Neuron (in vitro differentiated cells): ENCODE measurements around the gene CORO2B.

Experiments used
- H2AFZ ChIP-seq: one replicate; pipeline ENCODE4 v1.6.1; 2013; ENCODE audit warnings: low read depth, mild to moderate bottlenecking, inconsistent platforms, low read length, moderate library complexity
- H3K27me3 ChIP-seq: one replicate; pipeline ENCODE4 v1.6.1; 2013; ENCODE audit warnings: low read length; ENCODE audit not compliant: insufficient read depth
- H3K36me3 ChIP-seq: one replicate; pipeline ENCODE4 v1.6.1; 2013; ENCODE audit warnings: low read length; ENCODE audit not compliant: insufficient read depth
- H3K4me1 ChIP-seq: one replicate; pipeline ENCODE4 v1.6.1; 2013; ENCODE audit warnings: low read length; ENCODE audit not compliant: insufficient read depth
- H3K4me3 ChIP-seq: 2 replicates; pipeline ENCODE4 v1.5.1; 2013; ENCODE audit warnings: mild to moderate bottlenecking, low read length, moderate library complexity
- H3K9me3 ChIP-seq: one replicate; pipeline ENCODE4 v1.6.1; 2013; ENCODE audit warnings: low read length

The CORO2B gene

DNA sequence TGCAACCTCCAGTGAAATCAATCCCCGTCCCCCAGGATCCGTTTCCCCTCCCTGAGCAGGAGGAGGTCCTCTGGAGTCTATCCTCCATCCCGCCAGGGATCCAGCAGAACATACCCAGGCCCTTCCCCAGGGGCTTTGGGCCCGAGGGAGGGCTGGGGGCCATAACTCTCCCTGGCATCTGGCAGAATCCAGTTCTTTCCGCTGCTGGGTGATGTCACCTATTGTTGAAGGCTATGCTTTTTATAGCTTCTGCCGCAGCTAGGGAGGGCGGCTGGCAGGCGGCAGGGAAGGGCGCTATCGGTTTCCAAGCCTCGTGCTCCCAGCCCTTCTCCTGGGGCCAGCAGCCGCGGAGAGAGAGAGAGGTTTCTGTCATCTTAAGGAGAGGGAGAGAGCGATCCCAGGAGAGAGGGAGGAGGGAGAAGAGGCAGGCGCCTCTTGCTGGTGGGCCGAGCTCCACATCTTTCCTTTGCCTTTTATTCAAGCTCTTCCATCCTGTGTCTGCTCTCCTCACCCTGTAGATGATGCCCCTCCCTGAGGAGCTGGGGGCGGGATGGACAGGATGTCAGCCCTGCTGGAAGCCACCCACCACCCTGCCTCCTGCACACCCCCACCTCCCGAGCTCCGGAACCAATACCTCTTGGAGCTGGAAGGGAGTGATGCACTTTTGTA lies 121.8 kb downstream of the CORO2B start:
- H3K4me3 ChIP-seq, result no peak overlapping the region
- peaks cover 9% of the 10 kb centered on the region for H3K4me1 ChIP-seq
- peak overlapping the region; percentile 26 for H2AFZ ChIP-seq
- no peaks in the 10 kb centered on the region for H3K36me3 ChIP-seq
- H3K9me3 ChIP-seq, result no peaks in the 10 kb centered on the region
- H3K27me3 ChIP-seq, result no peaks in the 10 kb centered on the region

DNA sequence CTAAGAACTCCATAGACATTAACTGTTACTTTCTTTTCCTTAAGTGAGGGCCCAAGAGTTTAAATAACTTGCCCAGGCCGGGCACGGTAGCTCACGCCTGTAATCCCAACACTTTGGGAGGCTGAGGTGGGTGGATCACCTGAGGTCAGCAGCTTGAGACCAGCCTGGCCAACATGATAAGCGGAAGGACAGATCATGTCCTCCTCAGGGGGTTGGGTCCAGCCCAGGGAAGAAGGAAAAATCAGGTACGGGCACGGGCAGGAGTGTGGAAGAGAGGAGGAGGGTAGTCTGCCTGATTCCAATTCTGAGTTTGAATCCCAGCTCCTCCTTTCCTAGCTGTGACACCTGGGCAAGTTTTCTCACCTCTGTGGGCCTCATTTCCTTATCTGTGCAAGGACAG lies 123.1 kb downstream of the CORO2B start:
- no peaks in the 10 kb centered on the region for H3K36me3 ChIP-seq
- no peaks in the 10 kb centered on the region for H3K27me3 ChIP-seq
- no peak overlapping the region for H3K4me3 ChIP-seq
- no peaks in the 10 kb centered on the region for H3K9me3 ChIP-seq
- H2AFZ ChIP-seq, result no peak overlapping the region
- H3K4me1 ChIP-seq, result peaks cover 9% of the 10 kb centered on the region

DNA sequence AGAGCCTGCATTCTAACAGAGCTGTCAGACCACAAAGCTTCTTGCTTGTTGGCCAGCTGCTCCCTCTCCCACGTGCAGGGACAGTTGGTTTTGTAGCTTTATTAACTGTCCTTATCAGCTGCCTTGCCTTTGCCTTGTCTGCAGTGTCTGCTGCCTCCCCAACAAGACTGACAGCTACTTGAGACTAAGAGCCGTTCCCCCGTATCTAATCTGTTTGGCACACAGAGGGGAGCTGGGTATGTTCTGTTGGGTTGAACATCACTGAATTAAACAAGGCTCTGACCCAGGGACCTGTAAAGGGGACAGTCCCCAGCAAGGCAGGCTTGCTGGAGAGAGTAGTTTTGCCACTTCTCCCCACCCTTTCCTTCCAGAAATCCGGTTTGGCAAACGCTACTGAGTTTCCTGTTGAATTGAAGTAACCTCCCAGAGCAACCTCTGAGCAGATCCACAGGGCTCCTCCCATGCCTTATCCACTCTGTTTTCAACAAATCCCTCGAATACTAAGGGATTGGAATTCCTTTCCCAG lies 125.8 kb downstream of the CORO2B start:
- H3K4me3 ChIP-seq, result no peak overlapping the region
- no peaks in the 10 kb centered on the region for H3K27me3 ChIP-seq
- H3K9me3 ChIP-seq, result no peaks in the 10 kb centered on the region
- H2AFZ ChIP-seq, result no peak overlapping the region
- peaks cover 9% of the 10 kb centered on the region for H3K4me1 ChIP-seq
- H3K36me3 ChIP-seq, result no peaks in the 10 kb centered on the region

DNA sequence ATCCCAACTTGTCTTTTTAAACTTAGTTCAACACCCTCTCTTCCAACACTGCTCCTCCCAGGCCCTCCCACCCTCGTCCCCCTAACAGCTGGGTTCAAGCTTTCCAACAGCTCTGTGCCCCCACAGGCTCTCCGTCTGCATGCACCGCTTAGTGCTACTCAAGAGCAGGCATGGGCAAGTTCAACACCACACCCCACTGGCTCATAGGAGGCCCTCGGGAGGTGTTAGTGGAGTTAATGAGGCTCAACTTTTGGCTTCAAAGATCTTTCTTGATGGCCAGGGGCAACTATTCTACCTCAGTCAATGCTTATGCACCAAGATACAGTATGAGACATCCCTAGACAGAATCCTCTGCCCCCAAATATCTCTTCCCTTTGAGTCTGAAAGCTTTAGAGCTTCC lies 127.5 kb downstream of the CORO2B start:
- no peaks in the 10 kb centered on the region for H3K9me3 ChIP-seq
- H3K27me3 ChIP-seq, result no peaks in the 10 kb centered on the region
- H2AFZ ChIP-seq, result no peak overlapping the region
- no peaks in the 10 kb centered on the region for H3K4me1 ChIP-seq
- H3K4me3 ChIP-seq, result no peak overlapping the region
- no peaks in the 10 kb centered on the region for H3K36me3 ChIP-seq

DNA sequence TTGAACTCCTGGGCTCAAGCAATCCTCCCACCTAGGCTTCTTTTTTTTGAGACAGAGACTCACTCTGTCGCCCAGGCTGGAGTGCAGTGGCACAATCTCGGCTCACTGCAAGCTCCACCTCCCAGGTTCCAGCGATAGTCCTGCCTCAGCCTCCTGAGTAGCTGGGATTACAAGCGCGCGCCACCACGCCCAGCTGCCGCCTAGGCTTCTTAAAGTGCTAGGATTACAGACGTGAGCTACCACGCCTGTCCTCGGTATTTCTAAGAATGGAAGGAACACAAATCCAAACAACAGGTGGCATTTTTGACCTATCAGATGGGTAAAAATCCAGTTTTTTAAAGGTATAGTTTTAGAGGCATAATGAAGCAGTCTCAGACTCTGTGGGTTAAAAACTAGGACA lies 128.1 kb downstream of the CORO2B start:
- H3K36me3 ChIP-seq, result peaks cover under 1% of the 10 kb centered on the region
- H2AFZ ChIP-seq, result no peak overlapping the region
- no peaks in the 10 kb centered on the region for H3K4me1 ChIP-seq
- H3K27me3 ChIP-seq, result no peaks in the 10 kb centered on the region
- no peaks in the 10 kb centered on the region for H3K9me3 ChIP-seq
- no peak overlapping the region for H3K4me3 ChIP-seq

DNA sequence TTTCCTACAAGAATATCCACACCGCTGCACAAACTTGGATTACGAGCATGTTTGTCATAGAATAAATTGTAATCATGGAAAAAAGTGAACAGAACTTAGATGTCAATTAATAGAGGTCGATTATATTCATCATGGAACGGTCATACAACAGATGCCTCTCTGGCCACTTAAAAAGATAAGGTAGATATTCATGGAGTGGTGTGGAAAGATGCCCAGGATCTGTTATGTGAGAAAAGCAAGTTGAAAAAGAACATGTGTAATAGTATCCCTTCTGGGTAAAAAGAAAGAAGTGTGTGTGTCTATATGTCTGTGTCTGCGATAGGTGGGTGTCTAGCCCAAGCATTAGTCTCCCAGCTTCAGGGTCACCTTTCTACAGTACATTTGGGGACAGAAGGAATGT lies 128.6 kb downstream of the CORO2B start:
- Histone ChIP-seq H3K4me3 (no peak overlapping the region), H2AFZ (no peak overlapping the region), H3K36me3 (peaks cover 5% of the 10 kb centered on the region), H3K27me3 (no peaks in the 10 kb centered on the region), H3K9me3 (no peaks in the 10 kb centered on the region), H3K4me1 (no peaks in the 10 kb centered on the region)

DNA sequence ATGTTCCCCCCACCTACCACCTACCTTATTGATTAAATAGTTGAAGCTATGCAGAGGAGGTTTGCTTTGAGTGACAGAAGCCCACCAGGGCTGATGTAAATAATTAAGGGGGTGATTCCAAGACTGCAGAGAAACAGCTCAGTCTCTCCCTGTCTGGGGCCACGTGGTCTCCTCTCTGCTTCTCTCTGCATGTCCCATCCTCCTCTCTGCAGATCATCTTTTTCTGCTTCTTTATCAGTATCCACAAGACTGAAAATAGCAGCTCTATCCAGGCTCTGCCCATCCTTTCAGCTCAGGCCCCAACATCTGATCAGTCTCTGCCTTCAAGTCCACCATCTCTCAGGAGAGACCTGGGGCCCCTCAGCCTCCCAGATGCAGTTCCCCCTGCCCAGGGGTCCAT lies 131.1 kb downstream of the CORO2B start:
- Histone ChIP-seq H3K4me1 (no peaks in the 10 kb centered on the region), H3K9me3 (no peaks in the 10 kb centered on the region), H3K27me3 (no peaks in the 10 kb centered on the region), H2AFZ (no peak overlapping the region), H3K36me3 (peaks cover 15% of the 10 kb centered on the region), H3K4me3 (no peak overlapping the region)

DNA sequence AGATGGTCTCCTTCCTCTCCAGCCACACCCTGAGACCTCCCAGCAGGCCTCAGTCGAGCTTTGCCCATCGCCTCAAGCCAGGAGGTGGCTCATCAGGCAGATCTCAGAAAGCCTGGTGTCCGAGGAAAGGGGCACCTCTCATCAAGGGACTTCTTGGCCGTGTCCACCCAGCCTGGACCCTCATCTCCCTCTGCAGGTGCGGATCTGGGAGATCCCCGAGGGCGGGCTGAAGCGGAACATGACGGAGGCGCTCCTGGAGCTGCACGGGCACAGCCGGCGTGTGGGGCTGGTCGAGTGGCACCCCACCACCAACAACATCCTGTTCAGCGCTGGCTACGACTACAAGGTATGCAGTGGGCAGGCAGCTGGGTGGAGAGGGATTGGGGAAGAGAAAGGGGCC lies 131.7 kb downstream of the CORO2B start:
- Histone ChIP-seq H3K9me3 (peaks cover 2% of the 10 kb centered on the region), H3K4me1 (no peaks in the 10 kb centered on the region), H3K36me3 (peaks cover 15% of the 10 kb centered on the region), H3K27me3 (no peaks in the 10 kb centered on the region), H3K4me3 (no peak overlapping the region), H2AFZ (no peak overlapping the region)

DNA sequence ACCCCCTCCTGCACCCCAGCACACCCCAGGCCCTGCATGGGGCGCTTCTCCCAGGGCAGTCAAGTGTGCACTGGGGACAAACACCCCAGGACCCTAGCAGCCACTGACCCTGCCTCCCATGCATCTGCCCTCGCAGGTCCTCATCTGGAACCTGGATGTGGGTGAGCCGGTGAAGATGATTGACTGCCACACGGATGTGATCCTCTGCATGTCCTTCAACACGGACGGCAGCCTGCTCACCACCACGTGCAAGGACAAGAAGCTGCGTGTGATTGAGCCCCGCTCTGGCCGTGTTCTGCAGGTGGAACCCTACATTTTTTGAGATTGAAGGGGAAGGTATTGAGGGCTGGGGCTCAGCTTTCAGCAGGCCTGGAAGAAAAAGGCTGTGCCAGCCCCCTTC lies 132.6 kb downstream of the CORO2B start:
- Histone ChIP-seq H3K9me3 (peaks cover 2% of the 10 kb centered on the region), H3K4me1 (no peaks in the 10 kb centered on the region), H3K4me3 (no peak overlapping the region), H2AFZ (no peak overlapping the region), H3K27me3 (no peaks in the 10 kb centered on the region), H3K36me3 (peaks cover 18% of the 10 kb centered on the region)

DNA sequence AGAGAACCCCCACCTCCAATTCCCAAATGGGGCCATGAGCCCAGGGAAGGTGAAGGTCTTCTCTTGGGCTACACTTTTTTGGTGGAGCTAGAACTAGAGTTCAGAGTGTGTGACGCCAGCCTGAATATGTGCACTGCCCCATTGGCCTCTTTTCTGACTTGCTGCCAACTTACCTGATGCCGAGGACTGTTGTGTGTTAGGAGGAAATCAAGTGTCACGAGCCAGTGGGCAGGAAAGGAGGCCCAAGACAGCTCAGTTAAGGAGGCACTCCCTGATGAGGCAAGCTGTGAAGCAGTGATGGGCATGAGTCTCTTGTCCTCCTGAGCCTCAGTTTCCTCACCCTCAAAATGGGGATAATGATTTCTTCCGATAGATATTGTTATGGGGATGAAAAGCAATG lies 134.1 kb downstream of the CORO2B start:
- H3K36me3 ChIP-seq, result peaks cover 18% of the 10 kb centered on the region
- H3K4me1 ChIP-seq, result no peaks in the 10 kb centered on the region
- H2AFZ ChIP-seq, result no peak overlapping the region

DNA sequence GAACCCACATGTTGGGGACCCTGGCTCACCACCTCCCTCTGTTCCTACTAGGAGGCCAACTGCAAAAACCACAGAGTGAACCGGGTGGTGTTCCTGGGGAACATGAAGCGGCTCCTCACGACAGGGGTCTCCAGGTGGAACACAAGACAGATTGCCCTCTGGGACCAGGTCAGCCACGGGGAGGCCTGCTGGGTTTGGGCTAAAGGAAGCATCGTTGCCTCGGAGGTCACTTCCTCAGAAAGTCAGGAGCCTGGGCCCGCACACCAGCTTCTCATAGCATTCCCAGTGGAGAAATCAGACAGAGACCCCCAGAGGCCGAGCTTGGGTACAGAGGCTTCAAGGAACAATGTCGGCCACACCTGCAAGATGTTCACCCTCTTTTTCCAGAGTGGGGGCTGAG lies 135.1 kb downstream of the CORO2B start:
- Histone ChIP-seq H3K36me3 (peaks cover 18% of the 10 kb centered on the region), H3K27me3 (no peaks in the 10 kb centered on the region), H2AFZ (no peak overlapping the region), H3K4me3 (no peak overlapping the region), H3K9me3 (peaks cover 2% of the 10 kb centered on the region), H3K4me1 (no peaks in the 10 kb centered on the region)

More for the DNA sequence above, 134.1 kb downstream of the CORO2B start:
- H3K9me3 ChIP-seq, result peaks cover 2% of the 10 kb centered on the region
- no peak overlapping the region for H3K4me3 ChIP-seq
- no peaks in the 10 kb centered on the region for H3K27me3 ChIP-seq

DNA sequence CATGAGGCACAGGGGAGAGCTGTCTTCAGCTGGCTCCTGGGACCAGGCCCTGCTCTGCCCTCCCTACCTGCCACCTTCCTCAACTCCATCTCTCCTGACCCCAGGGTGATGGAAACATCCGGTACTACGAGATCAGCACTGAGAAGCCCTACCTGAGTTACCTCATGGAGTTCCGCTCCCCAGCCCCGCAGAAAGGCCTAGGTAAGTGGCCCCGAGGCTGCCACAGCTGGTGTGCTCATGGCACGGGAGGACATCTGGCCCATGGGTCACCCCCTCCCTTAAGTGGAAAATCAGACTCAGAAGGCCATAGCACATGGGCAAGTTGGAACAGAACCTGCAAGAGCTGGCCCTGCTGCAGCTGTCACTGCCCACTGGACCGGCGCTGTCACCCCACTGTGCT lies 136.3 kb downstream of the CORO2B start:
- peaks cover 2% of the 10 kb centered on the region for H3K9me3 ChIP-seq
- peaks cover 18% of the 10 kb centered on the region for H3K36me3 ChIP-seq
- no peak overlapping the region for H3K4me3 ChIP-seq
- H3K4me1 ChIP-seq, result no peaks in the 10 kb centered on the region
- H2AFZ ChIP-seq, result no peak overlapping the region
- no peaks in the 10 kb centered on the region for H3K27me3 ChIP-seq

DNA sequence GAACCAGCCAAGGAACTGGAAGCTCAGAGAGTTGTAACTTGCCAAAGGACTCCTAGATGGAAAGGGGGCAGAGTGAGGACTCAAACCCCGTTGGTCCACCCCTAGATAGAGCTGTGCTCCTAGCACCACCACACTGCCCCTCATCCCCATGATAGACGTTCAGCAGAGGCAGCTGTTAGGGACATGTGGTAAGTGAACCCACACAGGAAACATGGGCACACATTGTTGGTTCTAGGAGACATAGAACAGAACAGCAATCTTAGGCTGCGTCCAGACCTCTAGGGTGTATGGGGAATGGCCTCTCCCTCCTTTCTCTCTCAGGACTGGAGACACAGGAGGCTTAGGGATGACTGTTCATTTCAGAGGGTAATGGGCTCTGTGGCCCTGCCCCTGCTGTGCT lies 139.2 kb downstream of the CORO2B start:
- peaks cover 8% of the 10 kb centered on the region for H3K36me3 ChIP-seq
- no peaks in the 10 kb centered on the region for H3K4me1 ChIP-seq
- peaks cover 2% of the 10 kb centered on the region for H3K9me3 ChIP-seq

DNA sequence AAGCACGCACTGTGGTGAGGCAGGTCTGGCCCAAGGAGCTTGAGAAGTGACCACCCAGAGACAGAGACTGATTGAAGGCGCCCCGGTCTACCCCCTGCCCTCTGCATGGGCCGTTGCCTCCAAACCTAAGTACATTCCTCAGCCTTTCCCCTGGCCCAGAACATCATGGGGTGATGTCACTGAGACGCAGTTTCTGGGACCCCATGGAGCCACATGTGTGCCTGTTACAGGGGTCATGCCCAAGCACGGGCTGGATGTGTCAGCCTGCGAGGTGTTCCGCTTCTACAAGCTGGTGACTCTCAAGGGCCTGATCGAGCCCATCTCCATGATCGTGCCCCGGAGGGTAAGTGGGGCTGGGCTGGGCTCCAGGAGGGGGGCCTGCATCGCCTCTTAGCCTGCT lies 139.7 kb downstream of the CORO2B start:
- Histone ChIP-seq H3K4me1 (no peaks in the 10 kb centered on the region), H3K36me3 (peaks cover 3% of the 10 kb centered on the region), H3K4me3 (no peak overlapping the region), H3K27me3 (no peaks in the 10 kb centered on the region), H2AFZ (no peak overlapping the region), H3K9me3 (peaks cover 2% of the 10 kb centered on the region)

More for the DNA sequence above, 139.2 kb downstream of the CORO2B start:
- Histone ChIP-seq H2AFZ (no peak overlapping the region), H3K27me3 (no peaks in the 10 kb centered on the region), H3K4me3 (no peak overlapping the region)
